Upper lobe of right lung (tissue), 1 donor: Measurements from ENCODE around the gene GRIP1. TPM values are rescaled to one million over a fixed set of nuclear protein-coding genes. Genes with fewer than 3 reads are reported as not detected.

Experiments
- ATAC-seq: fragments of 200-7000 bp; cut with Tn5 transposase; one replicate; pipeline ENCODE4 v1.9.1; 2020; ENCODE audit warnings: mild to moderate bottlenecking, moderate library complexity
- DNase-seq: peaks from one replicate; pipeline ENCODE4 v3.0.0-alpha.2; 2020
- H3K27ac ChIP-seq: fragments of 200-600 bp; one replicate; pipeline ENCODE4 v1.8.0; 2022
- H3K27me3 ChIP-seq: fragments of 200-600 bp; one replicate; pipeline ENCODE4 v1.8.0; 2022; ENCODE audit warnings: mild to moderate bottlenecking
- H3K36me3 ChIP-seq: fragments of 200-600 bp; one replicate; pipeline ENCODE4 v1.8.0; 2022
- H3K4me1 ChIP-seq: fragments of 200-600 bp; one replicate; pipeline ENCODE4 v1.8.0; 2022
- H3K4me3 ChIP-seq: fragments of 200-600 bp; one replicate; pipeline ENCODE4 v1.8.0; 2022; ENCODE audit warnings: mild to moderate bottlenecking
- H3K9me3 ChIP-seq: fragments of 200-600 bp; one replicate; pipeline ENCODE4 v1.8.0; 2022
- CTCF ChIP-seq: fragments of 200-600 bp; IDR thresholded peaks from one replicate; pipeline ENCODE4 v1.8.0; 2022; ENCODE audit warnings: antibody characterized with exemption
- intact Hi-C: fragments of 100-400 bp; cut with DNase I; formaldehyde crosslinking; loops from one replicate; pipeline ENCODE4 v1.11.0; 2022
- total RNA-seq: library from RNA; stranded (reverse); fragmentation: NEBNext Ultra II Directional; extraction: Animal tissue kit (Norgen Biotek cat#: 25700); gene quantifications from one replicate; pipeline ENCODE4 v1.2.1, GENCODE V29; 2021
- donor health status: DM: no; HTN: yes; CAD: no; lungs with severe emphysema.

The GRIP1 gene
- total RNA-seq, 1 donor from 2014 or later, result 5.2 TPM

GRCh38 chr12:66653796-66654195 is 25.1 kb downstream of the GRIP1 start:
- H3K27ac ChIP-seq, result no peak overlapping the region
- no peaks in the 10 kb centered on the region for H3K9me3 ChIP-seq
- no peaks in the 10 kb centered on the region for H3K4me1 ChIP-seq
- TF ChIP-seq CTCF, result no peak
- no peak for DNase-seq
- intact Hi-C loops, result no loop called here
- no peaks in the 10 kb centered on the region for H3K36me3 ChIP-seq
- no peak for ATAC-seq
- H3K27me3 ChIP-seq, result no peaks in the 10 kb centered on the region
- no peak overlapping the region for H3K4me3 ChIP-seq

GRCh38 chr12:66648033-66648735 is 30.7 kb downstream of the GRIP1 start:
- H3K9me3 ChIP-seq, result no peaks in the 10 kb centered on the region
- TF ChIP-seq CTCF, result no peak
- intact Hi-C loops, result no loop called here
- no peaks in the 10 kb centered on the region for H3K27me3 ChIP-seq
- DNase-seq (no peak), ATAC-seq (no peak)
- no peaks in the 10 kb centered on the region for H3K4me1 ChIP-seq
- no peak overlapping the region for H3K4me3 ChIP-seq
- no peaks in the 10 kb centered on the region for H3K36me3 ChIP-seq
- no peak overlapping the region for H3K27ac ChIP-seq

- Histone ChIP-seq H3K27me3 (no peaks in the 10 kb centered on the region), H3K27ac (no peak overlapping the region), H3K4me1 (no peaks in the 10 kb centered on the region), H3K9me3 (no peaks in the 10 kb centered on the region), H3K36me3 (no peaks in the 10 kb centered on the region), H3K4me3 (no peak overlapping the region)
- no peak for DNase-seq
- intact Hi-C loops, result no loop called here
- TF ChIP-seq CTCF, result no peak
- no peak for ATAC-seq
Measured at GRCh38 chr12:66647034-66647691, 31.7 kb downstream of the GRIP1 start.

- Histone ChIP-seq H3K4me1 (no peaks in the 10 kb centered on the region), H3K27ac (no peak overlapping the region), H3K4me3 (no peak overlapping the region), H3K9me3 (no peaks in the 10 kb centered on the region), H3K36me3 (no peaks in the 10 kb centered on the region), H3K27me3 (no peaks in the 10 kb centered on the region)
- intact Hi-C loops, result no loop called here
- no peak for TF ChIP-seq CTCF
- DNase-seq (no peak), ATAC-seq (no peak)
Measured at GRCh38 chr12:66644151-66644550, 34.7 kb downstream of the GRIP1 start.

- Histone ChIP-seq H3K4me3 (no peak overlapping the region), H3K27me3 (no peaks in the 10 kb centered on the region), H3K9me3 (no peaks in the 10 kb centered on the region), H3K36me3 (no peaks in the 10 kb centered on the region), H3K27ac (no peak overlapping the region), H3K4me1 (no peaks in the 10 kb centered on the region)
- no peak for TF ChIP-seq CTCF
- DNase-seq, result no peak
- no peak for ATAC-seq
- intact Hi-C loops, result no loop called here
Measured at GRCh38 chr12:66640691-66641460, 38.0 kb downstream of the GRIP1 start.
